Gastrocnemius medialis (tissue), 4 donors: ENCODE data around the gene CCDC110.

Experiments used
- CTCF ChIP-seq, 5 experiments: fragments of 450-650 bp in 3 of 5; fragments of 200-600 bp in 2 of 5; sonication (generic) in 2 of 5; IDR thresholded peaks in 4 of 5; conservative IDR thresholded peaks in 1 of 5; 1 replicate in 4 of 5; 2 replicates in 1 of 5; pipeline ENCODE4 v1.5.1; 2016 to 2019; ENCODE audit warnings: antibody characterized with exemption in 5 of 5, mild to moderate bottlenecking in 3 of 5, moderate library complexity in 3 of 5
- POLR2A ChIP-seq, 2 donors: fragments of 450-650 bp; IDR thresholded peaks; one replicate each; pipeline ENCODE4 v1.6.1; 2017; ENCODE audit warnings: antibody characterized with exemption in 2 of 2, mild to moderate bottlenecking in 2 of 2, moderate library complexity in 2 of 2

GRCh38 chr4:185500576-185500975 lies 29.0 kb upstream of the CCDC110 start:
- TF ChIP-seq CTCF (IDR thresholded peaks at IDR 0.05 in 4 of 5, conservative IDR thresholded peaks at IDR 0.05 in 1 of 5) (no peak), POLR2A (IDR thresholded peaks at IDR 0.05) (no peak)
